Natural killer cell treated with Interleukin-12 subunit alpha and Interleukin-12 subunit beta and Interleukin-15 and Interleukin-18, amount 100 ng/mL, for 72 hours (primary cell): ENCODE data around the gene SCGB2A2. TPM values are rescaled to one million over a fixed set of nuclear protein-coding genes. Genes with fewer than 3 reads are reported as not detected.

Experiments
- ATAC-seq, 2 donors: fragments of 150-1000 bp; cut with Tn5 transposase in 1 of 2; sonication (Bioruptor Pico), chemical (Tn5 transposase) in 1 of 2; 2 replicates each; pipeline ENCODE4 v1.10.0; 2021
- DNase-seq: peaks from one replicate; pipeline ENCODE4 v3.0.0; 2022; ENCODE audit warnings: low spot score
- H3K27ac Mint-ChIP-seq, 2 donors: 1 replicate in 1 of 2; 2 replicates in 1 of 2; pipeline ENCODE4 v1.8.0; 2022; ENCODE audit warnings: mixed read lengths in 2 of 2, mild to moderate bottlenecking in 1 of 2, moderate library complexity in 1 of 2
- H3K27me3 Mint-ChIP-seq, 2 donors: 1 replicate in 1 of 2; 2 replicates in 1 of 2; pipeline ENCODE4 v1.8.0; 2022; ENCODE audit warnings: mixed read lengths in 2 of 2
- H3K36me3 Mint-ChIP-seq: one replicate; pipeline ENCODE4 v1.8.0; 2022; ENCODE audit warnings: mixed read lengths
- H3K4me1 Mint-ChIP-seq, 2 donors: 1 replicate in 1 of 2; 2 replicates in 1 of 2; pipeline ENCODE4 v1.8.0; 2022; ENCODE audit warnings: low read depth in 2 of 2, mixed read lengths in 2 of 2, mild to moderate bottlenecking in 1 of 2
- H3K4me3 Mint-ChIP-seq: one replicate; pipeline ENCODE4 v1.8.0; 2022; ENCODE audit warnings: mixed read lengths
- H3K9me3 Mint-ChIP-seq: 2 replicates; pipeline ENCODE4 v1.8.0; 2022; ENCODE audit warnings: mixed read lengths
- total RNA-seq, 2 donors: library from RNA; stranded (reverse); gene quantifications; one replicate each; pipeline ENCODE4 v1.2.3, GENCODE V29; 2022

The SCGB2A2 gene
- total RNA-seq, 2 donors from 2014 or later, result not detected

GRCh38 chr11:62264004-62264403 is 6.0 kb upstream of the SCGB2A2 start:
- no peak overlapping the region for H3K4me3 Mint-ChIP-seq
- no peak for ATAC-seq
- no peaks in the 10 kb centered on the region for H3K9me3 Mint-ChIP-seq
- H3K4me1 Mint-ChIP-seq, result peaks cover 0 to 6% of the 10 kb centered on the region in 2 donors
- peaks cover 15 to 16% of the 10 kb centered on the region in 2 donors for H3K27me3 Mint-ChIP-seq
- H3K36me3 Mint-ChIP-seq, result no peaks in the 10 kb centered on the region
- no peak for DNase-seq
- no peak overlapping the region for H3K27ac Mint-ChIP-seq

GRCh38 chr11:62266558-62266957 is 3.4 kb upstream of the SCGB2A2 start:
- H3K4me3 Mint-ChIP-seq, result no peak overlapping the region
- H3K27me3 Mint-ChIP-seq, result peaks cover 16 to 20% of the 10 kb centered on the region in 2 donors
- ATAC-seq, result no peak
- DNase-seq, result no peak
- H3K27ac Mint-ChIP-seq, result no peak overlapping the region
- no peaks in the 10 kb centered on the region for H3K9me3 Mint-ChIP-seq
- no peaks in the 10 kb centered on the region for H3K36me3 Mint-ChIP-seq
- H3K4me1 Mint-ChIP-seq, result peaks cover 0 to 6% of the 10 kb centered on the region in 2 donors

GRCh38 chr11:62267050-62267449 is 2.9 kb upstream of the SCGB2A2 start:
- Mint-ChIP-seq H3K27me3 (peaks cover 17 to 22% of the 10 kb centered on the region in 2 donors), H3K27ac (no peak overlapping the region), H3K36me3 (no peaks in the 10 kb centered on the region), H3K9me3 (no peaks in the 10 kb centered on the region), H3K4me1 (peaks cover 0 to 6% of the 10 kb centered on the region in 2 donors), H3K4me3 (no peak overlapping the region)
- DNase-seq (no peak), ATAC-seq (no peak)

GRCh38 chr11:62267576-62267975 is 2.4 kb upstream of the SCGB2A2 start:
- Mint-ChIP-seq H3K27ac (no peak overlapping the region), H3K4me3 (no peak overlapping the region), H3K9me3 (no peaks in the 10 kb centered on the region), H3K4me1 (peaks cover 0 to 6% of the 10 kb centered on the region in 2 donors), H3K27me3 (peaks cover 18 to 22% of the 10 kb centered on the region in 2 donors), H3K36me3 (no peaks in the 10 kb centered on the region)
- DNase-seq (no peak), ATAC-seq (no peak)

GRCh38 chr11:62273284-62273683 is 3.3 kb downstream of the SCGB2A2 start:
- no peak overlapping the region for H3K4me3 Mint-ChIP-seq
- DNase-seq, result no peak
- H3K27me3 Mint-ChIP-seq, result peaks cover 10 to 16% of the 10 kb centered on the region in 2 donors
- H3K27ac Mint-ChIP-seq, result no peak overlapping the region
- H3K36me3 Mint-ChIP-seq, result no peaks in the 10 kb centered on the region
- ATAC-seq, result no peak
- no peaks in the 10 kb centered on the region for H3K9me3 Mint-ChIP-seq
- H3K4me1 Mint-ChIP-seq, result no peaks in the 10 kb centered on the region

GRCh38 chr11:62273789-62274275 is 3.9 kb downstream of the SCGB2A2 start:
- Mint-ChIP-seq H3K27me3 (peaks cover 8 to 11% of the 10 kb centered on the region in 2 donors), H3K9me3 (no peaks in the 10 kb centered on the region), H3K4me3 (no peak overlapping the region), H3K36me3 (no peaks in the 10 kb centered on the region), H3K27ac (no peak overlapping the region), H3K4me1 (no peaks in the 10 kb centered on the region)
- ATAC-seq, result no peak
- no peak for DNase-seq

- no peak overlapping the region for H3K27ac Mint-ChIP-seq
- H3K9me3 Mint-ChIP-seq, result no peaks in the 10 kb centered on the region
- no peak for ATAC-seq
- no peak for DNase-seq
- no peaks in the 10 kb centered on the region for H3K36me3 Mint-ChIP-seq
- H3K27me3 Mint-ChIP-seq, result peaks cover 4 to 11% of the 10 kb centered on the region in 2 donors
- H3K4me3 Mint-ChIP-seq, result no peak overlapping the region
- no peaks in the 10 kb centered on the region for H3K4me1 Mint-ChIP-seq
Measured at GRCh38 chr11:62280452-62280851, 10.5 kb downstream of the SCGB2A2 start.

- H3K9me3 Mint-ChIP-seq, result no peaks in the 10 kb centered on the region
- no peaks in the 10 kb centered on the region for H3K4me1 Mint-ChIP-seq
- no peak overlapping the region for H3K4me3 Mint-ChIP-seq
- no peak for DNase-seq
- no peak overlapping the region for H3K27ac Mint-ChIP-seq
- no peaks in the 10 kb centered on the region for H3K36me3 Mint-ChIP-seq
- ATAC-seq, result peak; percentile 28 to 56
- peaks cover 12 to 29% of the 10 kb centered on the region in 2 donors for H3K27me3 Mint-ChIP-seq
Measured at GRCh38 chr11:62295504-62295903, 25.5 kb downstream of the SCGB2A2 start.

GRCh38 chr11:62298975-62299374 is 29.0 kb downstream of the SCGB2A2 start, which contains the start of gene SCGB1D4:
TSS of gene SCGB1D4 (minus strand) at chr11:62299075. CDS start at chr11:62299010, 65 bp downstream.
- H3K27ac Mint-ChIP-seq, result no peak within 1 kb of the TSS
- H3K36me3 Mint-ChIP-seq, result no peaks in the 10 kb centered on the region
- H3K4me1 Mint-ChIP-seq, result no peaks in the 10 kb centered on the region
- H3K27me3 Mint-ChIP-seq, result peaks cover 20 to 44% of the 10 kb centered on the region in 2 donors
- ATAC-seq (no peak), DNase-seq (no peak)
- no peaks in the 10 kb centered on the region for H3K9me3 Mint-ChIP-seq
- no peak within 1 kb of the TSS for H3K4me3 Mint-ChIP-seq

- no peak for ATAC-seq
- no peaks in the 10 kb centered on the region for H3K9me3 Mint-ChIP-seq
- no peak overlapping the region for H3K27ac Mint-ChIP-seq
- H3K27me3 Mint-ChIP-seq, result peaks cover 17 to 30% of the 10 kb centered on the region in 2 donors
- H3K4me3 Mint-ChIP-seq, result no peak overlapping the region
- no peaks in the 10 kb centered on the region for H3K36me3 Mint-ChIP-seq
- H3K4me1 Mint-ChIP-seq, result peaks cover 1 to 2% of the 10 kb centered on the region in 2 donors
- no peak for DNase-seq
Measured at GRCh38 chr11:62306227-62306626, 36.3 kb downstream of the SCGB2A2 start.

GRCh38 chr11:62307950-62308349 is 38.0 kb downstream of the SCGB2A2 start:
- Mint-ChIP-seq H3K27ac (no peak overlapping the region), H3K27me3 (peaks cover 8 to 16% of the 10 kb centered on the region in 2 donors), H3K9me3 (no peaks in the 10 kb centered on the region), H3K4me3 (no peak overlapping the region), H3K4me1 (peaks cover 9 to 13% of the 10 kb centered on the region in 2 donors), H3K36me3 (no peaks in the 10 kb centered on the region)
- DNase-seq (no peak), ATAC-seq (no peak)

- Mint-ChIP-seq H3K27ac (no peak overlapping the region), H3K27me3 (peaks cover 14 to 16% of the 10 kb centered on the region in 2 donors), H3K36me3 (no peaks in the 10 kb centered on the region), H3K4me1 (peaks cover 9 to 13% of the 10 kb centered on the region in 2 donors), H3K4me3 (no peak overlapping the region), H3K9me3 (no peaks in the 10 kb centered on the region)
- ATAC-seq (no peak), DNase-seq (no peak)
Measured at GRCh38 chr11:62309991-62310390, 40.0 kb downstream of the SCGB2A2 start.

- H3K9me3 Mint-ChIP-seq, result no peaks in the 10 kb centered on the region
- no peak overlapping the region for H3K4me3 Mint-ChIP-seq
- no peak overlapping the region for H3K27ac Mint-ChIP-seq
- DNase-seq, result no peak
- no peak for ATAC-seq
- peaks cover 9 to 13% of the 10 kb centered on the region in 2 donors for H3K4me1 Mint-ChIP-seq
- H3K27me3 Mint-ChIP-seq, result peaks cover 14 to 19% of the 10 kb centered on the region in 2 donors
- no peaks in the 10 kb centered on the region for H3K36me3 Mint-ChIP-seq
Measured at GRCh38 chr11:62315431-62315830, 45.5 kb downstream of the SCGB2A2 start.

GRCh38 chr11:62322524-62322923 is 52.6 kb downstream of the SCGB2A2 start:
- DNase-seq, result no peak
- Mint-ChIP-seq H3K4me1 (peaks cover 4 to 6% of the 10 kb centered on the region in 2 donors), H3K9me3 (no peaks in the 10 kb centered on the region), H3K36me3 (no peaks in the 10 kb centered on the region), H3K27ac (no peak overlapping the region), H3K4me3 (no peak overlapping the region), H3K27me3 (peaks cover 7 to 19% of the 10 kb centered on the region in 2 donors)
- ATAC-seq, result no peak
